ENCODE results near the gene NUDT5.
"Not testable (repeated sequence)": the region's sequence is repeated elsewhere in the genome, so short reads cannot be mapped to it uniquely, and the experiment has no call there.

The NUDT5 gene

GRCh38 chr10:12202226-12202625 lies 6.5 kb upstream of the NUDT5 start:
- DNase-seq, result no peak

DNA sequence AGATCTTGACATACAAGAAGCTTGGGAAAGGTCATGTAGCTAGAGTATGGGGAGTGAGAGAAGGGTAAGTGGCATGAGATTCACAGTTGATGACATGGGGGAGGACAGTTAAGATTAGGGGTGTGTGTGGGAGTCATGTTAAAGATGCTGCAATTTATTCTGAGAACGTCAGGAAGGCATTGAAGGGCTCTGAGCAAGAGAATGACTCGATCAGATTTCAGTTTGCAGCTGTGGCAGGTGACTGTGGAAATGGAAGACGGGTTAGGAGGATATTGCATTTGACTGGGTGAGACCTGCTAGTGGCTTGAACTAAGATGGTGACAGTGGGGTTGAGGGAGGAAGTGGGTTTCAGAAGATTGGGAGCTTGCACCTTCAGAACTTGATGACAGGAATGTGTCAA lies 5.9 kb upstream of the NUDT5 start:
- DNase-seq, result no peak

GRCh38 chr10:12200850-12201249 lies 5.2 kb upstream of the NUDT5 start:
- DNase-seq, result no peak

DNA sequence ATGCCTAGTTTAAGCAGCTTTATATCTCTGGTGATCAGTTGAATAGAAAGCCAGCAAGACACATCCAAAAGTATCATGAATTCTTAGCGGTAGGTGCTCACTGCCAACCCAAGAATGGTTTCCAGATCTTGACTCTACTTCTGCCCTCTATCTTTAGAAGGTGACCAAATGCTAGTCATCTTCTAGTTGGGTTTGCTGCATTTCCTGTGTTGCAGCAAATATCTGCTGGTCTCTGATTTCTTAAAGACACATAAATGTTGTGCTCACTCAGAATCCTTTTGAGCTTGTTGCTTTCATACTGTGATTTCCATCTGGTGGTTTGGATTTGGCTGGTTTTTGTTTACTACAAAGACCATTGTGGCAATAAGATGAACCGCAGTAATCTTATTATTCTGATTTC lies 2.5 kb upstream of the NUDT5 start:
- no peak for DNase-seq

DNA sequence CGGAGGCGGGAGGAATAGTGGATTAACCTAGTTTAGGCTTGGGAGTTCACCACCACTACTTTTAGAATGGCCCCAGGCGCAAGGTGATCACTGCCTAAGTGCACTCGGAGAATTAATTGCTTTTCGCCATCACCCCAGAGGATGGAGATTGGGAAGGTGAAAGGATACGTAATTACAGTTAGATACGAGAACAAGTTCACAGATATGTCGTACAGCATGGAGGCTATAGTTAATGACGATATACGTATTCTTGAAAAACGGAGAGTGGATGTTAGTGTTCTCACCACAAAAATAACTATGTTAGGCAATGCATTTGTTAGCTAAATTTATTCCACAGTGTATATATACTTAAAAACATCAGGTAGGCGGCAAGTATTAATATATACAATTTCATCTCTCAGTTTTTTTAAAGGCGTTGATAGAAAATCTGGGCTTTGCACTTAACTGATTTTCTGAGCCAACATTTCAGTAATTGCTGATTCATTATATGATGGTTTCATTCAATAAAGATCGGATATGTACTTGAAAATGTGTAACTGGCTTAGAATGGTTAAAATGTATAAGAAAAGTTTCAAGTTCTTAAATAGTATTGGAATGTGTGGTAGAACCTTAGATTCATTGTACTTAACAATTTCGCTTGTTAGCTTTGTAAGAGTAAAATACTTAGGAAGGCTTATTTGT lies 980 bp upstream of the NUDT5 start:
- DNase-seq, result no peak

DNA sequence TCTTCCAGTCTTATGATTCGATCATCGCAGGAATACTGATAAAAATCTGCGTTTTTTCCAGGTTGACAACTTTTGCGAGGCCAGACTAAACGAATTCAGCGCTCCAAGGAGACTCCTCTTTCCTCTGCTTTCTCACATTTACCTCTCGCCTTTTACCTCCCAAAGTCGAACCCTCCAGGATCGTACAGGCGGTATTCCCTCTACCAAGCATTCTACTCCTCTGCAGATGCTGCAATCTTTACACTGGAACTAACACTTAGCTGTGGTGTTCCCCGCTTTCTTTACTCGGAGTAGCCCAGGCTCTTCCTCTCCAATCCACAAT lies 449 bp downstream of the NUDT5 start:
- DNase-seq, result no peak

- DNase-seq, result no peak
Observed at GRCh38 chr10:12194752-12195271, 879 bp downstream of the NUDT5 start.

DNA sequence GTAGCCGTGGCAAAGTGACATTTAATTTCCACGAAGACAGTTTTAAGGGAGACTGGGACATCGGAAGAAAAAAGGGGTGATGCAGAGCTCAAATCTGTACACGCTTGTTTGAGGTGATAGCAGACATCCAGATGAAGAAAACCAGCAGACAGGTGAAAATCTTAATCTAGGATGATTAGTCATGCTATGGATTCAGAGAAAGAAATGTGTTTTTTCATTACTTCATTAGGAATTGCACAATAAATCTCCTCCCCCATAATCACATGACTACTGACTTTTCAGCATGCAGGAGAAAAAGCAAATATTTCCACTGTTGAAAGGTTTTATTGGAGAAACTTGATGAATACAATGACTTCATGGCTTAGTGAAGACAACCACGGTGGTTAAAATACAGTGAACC lies 2.5 kb downstream of the NUDT5 start:
- no peak for DNase-seq

- no peak for DNase-seq
Observed at GRCh38 chr10:12191715-12192114, 4.0 kb downstream of the NUDT5 start.

DNA sequence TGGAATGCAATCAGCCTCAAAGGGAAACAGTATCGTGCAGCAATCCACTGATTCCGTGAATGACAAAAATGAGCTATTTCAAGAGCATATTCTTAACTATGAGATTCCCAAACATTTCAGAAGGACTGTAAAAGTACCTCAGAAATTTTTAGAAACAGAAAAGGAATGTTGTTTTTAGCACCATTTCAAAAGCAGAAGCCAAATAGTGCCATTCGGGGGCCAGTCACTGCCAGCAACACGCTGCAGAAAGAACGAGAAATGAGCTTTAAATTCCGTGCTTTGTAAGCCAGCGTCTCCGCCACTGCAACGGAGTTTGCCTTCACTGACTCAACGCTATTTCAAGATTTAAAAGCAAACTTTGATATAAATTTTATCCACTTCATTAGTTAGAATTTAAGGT lies 6.3 kb downstream of the NUDT5 start:
- no peak for DNase-seq

DNA sequence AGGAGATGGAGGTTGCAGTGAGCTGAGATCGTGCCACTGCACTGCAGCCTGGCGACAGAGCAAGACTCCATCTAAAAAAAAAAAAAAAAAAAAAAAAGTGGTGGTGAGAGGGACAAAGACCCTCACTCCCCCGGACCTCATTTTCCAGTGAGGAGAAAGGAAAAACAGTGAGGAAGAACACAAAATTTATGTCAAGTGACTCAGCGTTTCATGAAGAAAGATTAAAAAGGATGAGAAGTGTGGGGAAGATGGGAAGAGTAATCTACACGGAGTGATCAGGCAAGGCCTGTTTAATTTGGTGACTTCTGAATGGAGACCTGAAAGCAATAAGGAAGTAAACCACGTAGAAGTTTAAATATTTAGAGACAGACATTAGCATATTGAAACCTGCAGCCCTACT lies 7.0 kb downstream of the NUDT5 start:
- no peak for DNase-seq

DNA sequence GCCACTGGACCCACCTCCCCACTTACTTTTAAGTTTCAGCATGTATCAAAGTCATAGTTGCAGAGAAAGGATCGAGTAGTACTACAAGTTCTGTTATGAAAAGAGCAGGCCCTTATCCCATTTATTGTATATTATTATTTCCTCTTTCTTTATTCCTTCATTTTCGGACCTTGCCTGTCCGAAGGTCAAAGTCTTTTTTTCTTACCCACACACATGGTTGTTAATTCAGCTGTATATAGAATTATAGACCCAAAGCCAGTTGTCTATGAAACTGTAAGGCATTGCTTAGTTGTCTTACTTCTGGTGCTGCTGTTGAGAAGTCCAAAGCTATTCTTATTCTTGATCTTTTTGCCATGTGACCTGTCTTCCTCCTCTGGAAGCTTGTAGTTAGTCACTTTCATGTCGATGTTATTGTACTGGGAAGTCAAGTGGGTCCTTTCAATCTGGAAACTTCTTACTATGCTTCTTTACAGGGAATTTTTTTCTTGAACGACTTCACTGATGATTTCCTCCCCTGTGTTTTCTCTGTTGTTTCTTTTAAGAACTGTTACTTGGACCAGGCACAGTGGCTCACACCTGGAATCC lies 8.3 kb downstream of the NUDT5 start:
- no peak for DNase-seq

DNA sequence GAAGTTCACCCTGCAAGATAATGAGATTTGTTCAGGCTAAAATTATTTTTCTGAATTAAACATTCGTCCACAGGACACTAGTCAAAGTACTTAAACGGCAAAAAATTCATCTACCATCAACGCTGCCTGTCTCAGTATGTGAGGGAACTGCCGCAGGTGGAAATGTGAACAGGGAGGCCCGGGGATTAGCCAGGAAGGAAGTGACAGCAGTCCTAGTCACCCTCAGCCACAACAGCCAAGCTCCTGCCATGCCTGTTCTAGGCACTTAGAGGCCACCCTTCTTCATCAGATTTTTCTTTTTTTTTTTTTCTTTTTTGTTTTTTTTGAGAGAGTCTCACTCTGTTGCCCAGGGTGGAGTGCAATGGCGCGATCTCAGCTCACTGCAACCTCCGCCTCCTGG lies 9.4 kb downstream of the NUDT5 start:
- DNase-seq, result no peak

GRCh38 chr10:12184165-12184564 lies 11.5 kb downstream of the NUDT5 start:
- DNase-seq, result no peak

DNA sequence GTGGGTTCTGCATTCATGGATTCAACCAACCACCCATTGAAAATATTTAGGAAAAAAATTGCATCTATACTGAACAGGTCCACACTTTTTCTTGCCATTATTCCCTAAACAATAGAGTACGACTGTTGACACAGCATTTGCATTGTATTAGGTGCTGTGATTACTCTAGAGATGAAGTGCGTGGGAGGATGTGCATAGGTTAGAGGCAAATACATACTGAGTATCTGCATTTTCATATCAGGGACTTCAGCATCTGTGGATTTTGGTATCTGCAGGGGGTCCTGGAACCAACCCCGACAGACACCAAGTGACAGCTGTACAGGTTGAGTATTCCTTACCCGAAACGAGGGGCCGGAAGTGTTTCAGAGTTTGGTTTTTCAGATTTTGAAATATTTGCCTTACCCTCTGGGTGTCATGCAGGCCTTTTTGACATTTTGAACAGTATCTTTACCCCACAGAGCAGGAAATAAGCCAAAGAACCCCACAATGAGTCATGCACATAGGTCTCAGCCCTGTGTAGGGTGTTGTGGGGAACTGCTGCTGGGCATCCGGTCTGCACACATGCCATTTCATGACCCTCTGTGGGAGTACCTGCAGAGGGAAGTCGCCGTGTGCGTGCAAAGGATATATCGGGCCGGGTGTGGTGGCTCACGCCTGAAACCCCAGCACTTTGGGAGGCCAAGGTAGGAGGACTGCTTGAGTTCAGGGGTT lies 14.5 kb downstream of the NUDT5 start:
- DNase-seq, result no peak

- no peak for DNase-seq
Observed at GRCh38 chr10:12180221-12180974, 15.3 kb downstream of the NUDT5 start.

DNA sequence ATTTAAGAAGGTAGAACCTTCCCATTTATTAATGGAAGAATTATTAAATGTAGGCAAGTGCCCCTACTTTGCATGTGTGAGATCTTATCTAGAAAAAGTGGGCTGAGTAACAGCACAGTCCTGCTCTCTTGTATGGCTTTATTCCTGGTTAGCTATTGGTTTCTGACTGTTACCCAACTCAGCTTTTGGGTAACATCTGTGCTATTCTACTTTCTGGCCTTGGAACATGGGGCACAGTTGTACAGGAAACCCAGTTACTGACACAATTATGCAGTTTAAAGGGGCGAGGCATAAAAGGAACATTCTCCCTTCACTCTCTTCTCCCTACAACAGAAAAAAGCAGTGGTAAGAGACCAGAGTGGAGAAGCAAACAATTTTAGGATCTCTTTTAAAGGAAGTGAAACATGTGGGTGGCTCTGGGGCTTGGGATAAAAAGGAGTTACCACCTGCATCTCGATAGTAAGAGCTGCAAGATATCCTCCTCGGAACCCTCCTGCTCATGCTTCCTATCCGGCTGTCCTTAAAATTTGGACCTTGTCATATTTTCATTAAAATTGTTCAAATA lies 16.0 kb downstream of the NUDT5 start:
- no peak for DNase-seq

- no peak for DNase-seq
Observed at GRCh38 chr10:12177642-12178041, 18.0 kb downstream of the NUDT5 start.

DNA sequence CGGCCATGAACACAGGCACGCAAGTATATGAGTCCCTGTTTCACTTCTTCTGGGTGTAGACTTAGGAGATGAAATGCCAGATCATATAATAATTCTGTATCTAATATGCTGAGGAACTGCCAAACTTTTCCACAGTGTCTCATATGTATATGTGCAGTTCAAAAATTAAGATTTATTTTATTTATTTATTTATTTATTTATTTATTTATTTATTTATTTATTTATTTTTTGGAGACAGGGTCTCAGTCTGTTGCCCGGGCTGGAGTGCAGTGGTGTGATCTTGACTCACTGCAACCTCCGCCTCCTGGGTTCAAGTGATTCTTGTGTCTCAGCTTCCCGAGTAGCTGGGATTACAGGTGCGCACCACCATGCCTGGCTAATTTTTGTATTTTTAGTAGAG lies 24.2 kb downstream of the NUDT5 start:
- DNase-seq, result not testable (repeated sequence)

- no peak for DNase-seq
Observed at GRCh38 chr10:12165999-12166775, 29.5 kb downstream of the NUDT5 start.

GRCh38 chr10:12165036-12165435 lies 30.7 kb downstream of the NUDT5 start:
- DNase-seq, result no peak

DNA sequence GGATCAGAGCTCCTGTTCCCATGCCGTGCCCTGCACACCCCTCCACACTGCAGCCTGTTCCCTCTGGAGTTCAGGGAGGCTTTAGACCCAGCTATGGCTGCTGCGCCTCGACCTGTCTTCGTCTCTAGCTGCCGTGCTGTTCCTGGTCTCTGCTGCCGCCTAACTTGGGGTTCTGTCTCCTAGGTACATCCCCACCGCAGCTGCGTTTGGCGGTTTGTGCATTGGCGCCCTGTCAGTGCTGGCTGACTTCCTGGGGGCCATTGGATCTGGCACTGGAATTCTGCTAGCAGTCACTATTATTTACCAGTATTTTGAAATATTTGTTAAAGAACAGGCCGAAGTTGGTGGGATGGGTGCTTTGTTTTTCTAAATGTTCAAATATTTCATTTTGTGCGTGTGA lies 31.6 kb downstream of the NUDT5 start:
- DNase-seq, result no peak

- no peak for DNase-seq
Observed at GRCh38 chr10:12162927-12163326, 32.8 kb downstream of the NUDT5 start.
